Mucosa of descending colon (tissue), 3 donors: ENCODE results near the gene ARMC2. TPM values are rescaled to one million over a fixed set of nuclear protein-coding genes. Genes with fewer than 3 reads are reported as not detected.
"Not testable (repeated sequence)": the region's sequence is repeated elsewhere in the genome, so short reads cannot be mapped to it uniquely, and the experiment has no call there.

Source experiments
- ATAC-seq: fragments of 200-7000 bp; cut with Tn5 transposase; one replicate; pipeline ENCODE4 v1.9.1; 2020; ENCODE audit warnings: mild to moderate bottlenecking, moderate library complexity
- DNase-seq, 3 donors: peaks; one replicate each; pipeline ENCODE4 v3.0.0-alpha.2; 2020
- H3K36me3 ChIP-seq: fragments of 200-600 bp; one replicate; pipeline ENCODE4 v1.8.0; 2021; ENCODE audit warnings: low read depth, mild to moderate bottlenecking
- H3K4me1 ChIP-seq: fragments of 200-600 bp; one replicate; pipeline ENCODE4 v1.8.0; 2021; ENCODE audit warnings: low read depth, mild to moderate bottlenecking
- H3K4me3 ChIP-seq: fragments of 200-600 bp; one replicate; pipeline ENCODE4 v1.8.0; 2021; ENCODE audit warnings: mild to moderate bottlenecking
- H3K9me3 ChIP-seq: fragments of 200-600 bp; one replicate; pipeline ENCODE4 v1.8.0; 2021; ENCODE audit warnings: mild to moderate bottlenecking
- intact Hi-C, 2 donors: fragments of 100-400 bp; cut with DNase I in 1 of 2; cut with micrococcal nuclease in 1 of 2; formaldehyde crosslinking; loops; one replicate each; pipeline versions ENCODE4 v1.11.0 to v1.11.1; 2022; cut with DNase I, micrococcal nuclease
- total RNA-seq, 3 donors: library from RNA; stranded (reverse); fragmentation: NEBNext Ultra II Directional in 2 of 3; extraction: Animal tissue kit (Norgen Biotek cat#: 25700) in 2 of 3; gene quantifications; one replicate each; pipeline versions ENCODE4 v1.2.1 to v1.2.4, GENCODE V29; 2021 to 2023
- TF ChIP-seq, protein P1 (sequence below): fragments of 200-600 bp; IDR thresholded peaks from one replicate; pipeline ENCODE4 v1.8.0; 2022; ENCODE audit warnings: antibody characterized with exemption, mild to moderate bottlenecking
- donor health status: DM: no; HTN: no; CAD: no; lungs with moderate emphysema.
- donor health status: DM: no; HTN: no; CAD: no.
- donor health status: DM: no; HTN: yes; CAD: no.

The ARMC2 gene
- total RNA-seq, 3 donors from 2014 or later: 3.5 to 5.5 (median 4.8) TPM

DNA sequence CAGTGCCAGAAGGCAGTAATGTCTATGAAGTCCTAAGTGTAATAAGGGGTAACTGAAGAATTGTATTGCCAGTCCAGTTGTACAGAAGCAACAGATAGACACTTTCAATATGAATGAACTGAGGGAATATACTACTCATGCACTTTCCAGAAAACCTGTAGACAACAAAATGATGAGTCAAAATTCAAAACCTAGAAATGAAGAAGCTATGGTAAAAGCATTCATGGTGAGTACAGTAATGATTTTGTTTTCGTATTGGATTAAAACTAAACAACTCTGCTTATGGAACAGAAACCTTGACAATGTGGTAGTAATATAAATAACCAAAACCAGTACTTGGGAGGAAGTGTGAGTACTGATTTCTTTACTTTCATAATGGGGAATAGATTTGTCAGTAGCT is 35.0 kb downstream of the ARMC2 start:
- TF ChIP-seq, protein P1, sequence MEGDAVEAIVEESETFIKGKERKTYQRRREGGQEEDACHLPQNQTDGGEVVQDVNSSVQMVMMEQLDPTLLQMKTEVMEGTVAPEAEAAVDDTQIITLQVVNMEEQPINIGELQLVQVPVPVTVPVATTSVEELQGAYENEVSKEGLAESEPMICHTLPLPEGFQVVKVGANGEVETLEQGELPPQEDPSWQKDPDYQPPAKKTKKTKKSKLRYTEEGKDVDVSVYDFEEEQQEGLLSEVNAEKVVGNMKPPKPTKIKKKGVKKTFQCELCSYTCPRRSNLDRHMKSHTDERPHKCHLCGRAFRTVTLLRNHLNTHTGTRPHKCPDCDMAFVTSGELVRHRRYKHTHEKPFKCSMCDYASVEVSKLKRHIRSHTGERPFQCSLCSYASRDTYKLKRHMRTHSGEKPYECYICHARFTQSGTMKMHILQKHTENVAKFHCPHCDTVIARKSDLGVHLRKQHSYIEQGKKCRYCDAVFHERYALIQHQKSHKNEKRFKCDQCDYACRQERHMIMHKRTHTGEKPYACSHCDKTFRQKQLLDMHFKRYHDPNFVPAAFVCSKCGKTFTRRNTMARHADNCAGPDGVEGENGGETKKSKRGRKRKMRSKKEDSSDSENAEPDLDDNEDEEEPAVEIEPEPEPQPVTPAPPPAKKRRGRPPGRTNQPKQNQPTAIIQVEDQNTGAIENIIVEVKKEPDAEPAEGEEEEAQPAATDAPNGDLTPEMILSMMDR: no peak
- Histone ChIP-seq H3K9me3 (no peaks in the 10 kb centered on the region), H3K4me3 (no peak overlapping the region), H3K4me1 (peaks cover 1% of the 10 kb centered on the region), H3K36me3 (no peaks in the 10 kb centered on the region)
- ATAC-seq: no peak
- no peak for DNase-seq
- intact Hi-C loops: no loop called here

DNA sequence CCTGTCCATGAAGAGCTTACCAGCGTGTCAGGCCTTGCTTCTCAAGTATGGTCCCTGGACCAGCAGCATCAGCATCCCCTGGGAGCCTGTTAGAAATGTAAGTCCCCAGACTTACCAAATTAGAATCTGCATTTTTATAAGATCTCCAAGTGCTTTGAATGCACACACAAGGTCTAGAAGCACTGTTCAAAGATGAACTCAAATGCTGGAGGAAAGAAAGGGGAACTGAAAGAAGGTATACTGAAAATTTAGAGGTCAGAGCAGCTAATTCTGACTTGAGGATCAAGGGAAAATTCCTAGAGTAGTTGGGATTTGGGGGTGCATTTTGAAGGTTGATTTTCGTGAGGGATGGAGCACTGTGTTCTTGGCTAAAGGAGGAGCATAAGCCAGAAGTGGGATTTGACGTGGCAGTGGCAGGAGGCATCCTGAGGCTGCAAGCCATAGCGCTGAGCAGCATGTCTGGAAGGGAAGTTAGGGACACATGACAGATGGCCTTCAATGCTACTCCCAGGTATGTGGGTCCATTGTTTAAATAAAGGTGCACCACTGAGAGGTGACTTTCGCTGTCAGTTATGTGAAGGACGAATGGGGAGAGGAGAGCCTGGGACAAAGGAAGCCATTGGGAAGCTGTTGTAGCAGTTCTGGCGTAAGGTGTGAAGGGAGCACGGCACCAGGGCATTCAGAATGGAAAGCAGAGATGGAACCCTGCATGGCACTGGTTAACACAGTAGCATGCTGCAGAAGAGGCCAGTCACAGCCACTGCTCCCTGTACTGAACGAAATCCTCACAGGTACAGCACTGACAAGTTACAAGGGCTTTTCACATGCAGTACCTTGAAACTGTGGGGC is 36.2 kb downstream of the ARMC2 start:
- Histone ChIP-seq H3K36me3 (no peaks in the 10 kb centered on the region), H3K9me3 (no peaks in the 10 kb centered on the region), H3K4me1 (no peaks in the 10 kb centered on the region), H3K4me3 (no peak overlapping the region)
- TF ChIP-seq, protein P1: no peak
- DNase-seq: no peak
- ATAC-seq: no peak
- intact Hi-C loops: no loop called here

DNA sequence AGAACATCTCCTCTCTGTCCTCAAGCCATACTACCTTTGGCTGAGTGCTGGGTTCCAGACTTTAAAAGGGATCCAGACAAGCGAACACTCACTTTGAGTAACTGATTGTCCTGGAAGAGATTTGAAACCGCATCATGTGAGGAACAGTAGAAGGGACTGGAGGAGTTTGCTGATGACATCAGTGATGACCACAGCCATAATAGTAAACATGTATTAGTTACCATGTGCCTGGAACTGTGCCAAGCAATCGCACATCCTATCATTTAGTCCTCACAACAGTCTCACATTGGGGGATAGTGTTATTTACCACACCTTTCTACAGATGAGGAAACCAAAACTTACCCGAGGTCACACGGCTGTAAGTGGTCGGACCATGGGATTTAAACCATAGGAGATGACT is 39.8 kb downstream of the ARMC2 start:
- no peaks in the 10 kb centered on the region for H3K36me3 ChIP-seq
- no peaks in the 10 kb centered on the region for H3K9me3 ChIP-seq
- DNase-seq (no peak), ATAC-seq (no peak)
- intact Hi-C loops: no loop called here
- no peak overlapping the region for H3K4me3 ChIP-seq
- no peaks in the 10 kb centered on the region for H3K4me1 ChIP-seq
- TF ChIP-seq, protein P1: no peak

DNA sequence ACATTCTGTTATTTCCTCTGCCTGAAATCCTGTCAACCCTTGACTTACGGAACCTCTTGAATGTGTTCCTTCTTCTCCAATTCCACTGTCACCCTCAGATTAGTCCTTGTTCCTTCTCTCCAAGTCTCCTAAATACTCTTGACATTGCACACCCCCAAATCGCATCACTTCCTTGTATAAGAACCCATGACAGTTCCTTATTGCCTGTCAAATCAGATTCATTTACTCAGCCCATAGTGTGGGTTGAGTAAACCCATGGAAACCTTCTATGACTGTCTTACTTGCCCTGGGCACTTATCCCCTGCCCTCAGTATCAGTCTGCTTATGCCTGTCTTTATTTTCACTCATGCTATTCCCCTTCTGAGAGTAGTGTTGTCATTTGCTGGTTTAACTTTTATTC is 40.5 kb downstream of the ARMC2 start:
- no peak for ATAC-seq
- H3K9me3 ChIP-seq: no peaks in the 10 kb centered on the region
- no peak overlapping the region for H3K4me3 ChIP-seq
- H3K36me3 ChIP-seq: no peaks in the 10 kb centered on the region
- H3K4me1 ChIP-seq: no peaks in the 10 kb centered on the region
- no peak for DNase-seq
- TF ChIP-seq, protein P1: no peak
- intact Hi-C loops: no loop called here

DNA sequence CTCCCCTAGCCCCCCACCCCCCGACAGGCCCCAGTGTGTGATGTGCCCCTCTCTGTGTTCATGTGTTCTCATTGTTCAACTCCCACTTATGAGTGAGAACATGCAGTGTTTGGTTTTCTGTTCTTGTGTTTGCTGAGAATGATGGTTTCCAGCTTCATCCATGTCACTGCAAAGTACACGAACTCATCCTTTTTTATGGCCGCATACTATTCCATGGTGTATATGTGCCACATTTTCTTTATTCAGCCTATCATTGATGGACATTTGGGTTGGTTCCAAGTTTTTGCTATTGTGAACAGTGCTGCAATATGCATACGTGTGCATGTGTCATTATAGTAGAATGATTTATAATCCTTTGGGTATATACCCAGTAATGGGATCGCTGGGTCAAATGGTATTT is 42.7 kb downstream of the ARMC2 start:
- not testable (repeated sequence) for H3K4me1 ChIP-seq, DNase-seq, H3K36me3 ChIP-seq, H3K4me3 ChIP-seq, H3K9me3 ChIP-seq, ATAC-seq
- intact Hi-C loops: loop anchor here (5.0 kb wide), 1 partner anchor 349 kb away; no protein-coding TSS in a partner anchor

DNA sequence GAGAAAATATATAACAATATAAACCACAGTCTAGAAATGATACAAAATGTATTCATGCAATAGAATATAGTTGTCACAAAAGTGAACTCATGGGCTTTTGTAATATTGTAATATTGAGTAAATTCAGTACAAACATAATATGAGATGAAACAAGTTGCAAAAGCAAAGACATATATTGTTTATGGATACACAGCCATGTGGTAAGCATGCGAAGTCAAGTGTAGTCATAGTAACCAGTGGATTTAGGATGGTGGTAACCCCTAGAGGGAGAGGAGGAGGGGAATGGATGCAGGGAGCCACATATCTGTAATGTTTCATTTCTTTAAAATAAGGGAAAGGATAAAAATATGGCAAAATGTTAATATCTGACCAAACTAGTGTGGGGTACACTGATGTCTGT is 47.3 kb downstream of the ARMC2 start:
- Histone ChIP-seq H3K4me1 (no peaks in the 10 kb centered on the region), H3K9me3 (no peaks in the 10 kb centered on the region), H3K36me3 (no peaks in the 10 kb centered on the region), H3K4me3 (no peak overlapping the region)
- DNase-seq (no peak), ATAC-seq (no peak)
- TF ChIP-seq, protein P1: no peak
- intact Hi-C loops: no loop called here
